Neuronal stem cell (in vitro differentiated cells): Measurements from ENCODE around the gene TMEM138. TPM values are rescaled to one million over a fixed set of nuclear protein-coding genes. Genes with fewer than 3 reads are reported as not detected.

Source experiments
- DNase-seq: peaks from one replicate; pipeline ENCODE4 v3.0.0-alpha.2; 2013; ENCODE audit warnings: low spot score
- H2AFZ ChIP-seq: one replicate; pipeline ENCODE4 v1.6.1; 2013; ENCODE audit warnings: mild to moderate bottlenecking, low read length, inconsistent platforms
- H2AK5ac ChIP-seq: 2 replicates; pipeline ENCODE4 v1.6.1; 2013; ENCODE audit warnings: low read depth, mild to moderate bottlenecking, inconsistent platforms, low read length, moderate library complexity, mixed read lengths
- H2BK120ac ChIP-seq: 2 replicates; pipeline ENCODE4 v1.6.1; 2013; ENCODE audit warnings: low read depth, mild to moderate bottlenecking, inconsistent platforms, low read length, moderate library complexity, mixed read lengths
- H2BK12ac ChIP-seq: one replicate; pipeline ENCODE4 v1.6.1; 2013; ENCODE audit warnings: low read length, inconsistent platforms
- H2BK15ac ChIP-seq: 2 replicates; pipeline ENCODE4 v1.6.1; 2013; ENCODE audit warnings: mild to moderate bottlenecking, low read length, inconsistent platforms, mixed read lengths
- H2BK5ac ChIP-seq: one replicate; pipeline ENCODE4 v1.6.1; 2013; ENCODE audit warnings: inconsistent platforms, mild to moderate bottlenecking, low read length, moderate library complexity
- H3K14ac ChIP-seq: one replicate; pipeline ENCODE4 v1.6.1; 2013; ENCODE audit warnings: low read length, inconsistent platforms
- H3K18ac ChIP-seq: 2 replicates; pipeline ENCODE4 v1.6.1; 2013; ENCODE audit warnings: low read length, inconsistent platforms
- H3K23ac ChIP-seq: 2 replicates; pipeline ENCODE4 v1.6.1; 2013; ENCODE audit warnings: low read depth, mild to moderate bottlenecking, mixed read lengths, low read length, inconsistent platforms; ENCODE audit not compliant: poor library complexity
- H3K27ac ChIP-seq: replicated peaks from 3 replicates; pipeline ENCODE4 v1.5.1; 2013; ENCODE audit warnings: low read length, inconsistent platforms
- H3K27me3 ChIP-seq, 3 experiments: 2 replicates each; pipeline ENCODE4 v1.6.1; 2013; ENCODE audit warnings: low read length in 3 of 3, mild to moderate bottlenecking in 2 of 3, inconsistent platforms in 1 of 3, low read depth in 1 of 3, mixed read lengths in 1 of 3, moderate library complexity in 1 of 3; ENCODE audit not compliant: control insufficient read depth in 3 of 3, insufficient read depth in 3 of 3
- H3K36me3 ChIP-seq, 2 donors: replicated peaks in 1 of 2; 2 replicates each; pipeline ENCODE4 v1.6.1; 2013; ENCODE audit warnings: low read length in 2 of 2; ENCODE audit not compliant: control insufficient read depth in 2 of 2, insufficient read depth in 2 of 2
- H3K4ac ChIP-seq: 2 replicates; pipeline ENCODE4 v1.6.1; 2013; ENCODE audit warnings: inconsistent platforms, mild to moderate bottlenecking, low read length, moderate library complexity
- H3K4me1 ChIP-seq, 2 donors: 1 replicate in 1 of 2; 2 replicates in 1 of 2; pipeline ENCODE4 v1.6.1; 2013; ENCODE audit warnings: low read length in 2 of 2, low read depth in 1 of 2; ENCODE audit not compliant: control insufficient read depth in 2 of 2, insufficient read depth in 1 of 2
- H3K4me2 ChIP-seq: one replicate; pipeline ENCODE4 v1.6.1; 2013; ENCODE audit warnings: mild to moderate bottlenecking, low read length, inconsistent platforms; ENCODE audit not compliant: insufficient read depth, poor library complexity, severe bottlenecking
- H3K4me3 ChIP-seq, 2 donors: 2 replicates each; pipeline ENCODE4 v1.5.1; 2013; ENCODE audit warnings: low read length in 2 of 2, mild to moderate bottlenecking in 2 of 2, inconsistent platforms in 1 of 2, moderate library complexity in 1 of 2
- H3K79me1 ChIP-seq: one replicate; pipeline ENCODE4 v1.6.1; 2013; ENCODE audit warnings: low read depth, mild to moderate bottlenecking, inconsistent platforms, low read length, moderate library complexity
- H3K9ac ChIP-seq: one replicate; pipeline ENCODE4 v1.6.1; 2013; ENCODE audit warnings: mild to moderate bottlenecking, low read depth, low read length, inconsistent platforms; ENCODE audit not compliant: poor library complexity
- H3K9me3 ChIP-seq, 2 donors: replicated peaks in 1 of 2; 2 replicates each; pipeline versions ENCODE3 to v1.6.1; 2013; ENCODE audit warnings: low read length in 2 of 2, mild to moderate bottlenecking in 2 of 2, inconsistent platforms in 1 of 2, low read depth in 1 of 2, mixed read lengths in 1 of 2, moderate library complexity in 1 of 2; ENCODE audit not compliant: control insufficient read depth in 2 of 2, insufficient read depth in 1 of 2
- H4K8ac ChIP-seq: one replicate; pipeline ENCODE4 v1.6.1; 2013; ENCODE audit warnings: low read depth, mild to moderate bottlenecking, inconsistent platforms, low read length, moderate library complexity
- H4K91ac ChIP-seq: one replicate; pipeline ENCODE4 v1.6.1; 2013; ENCODE audit warnings: low read length, low read depth, mild to moderate bottlenecking, inconsistent platforms; ENCODE audit not compliant: poor library complexity
- WGBS, 2 donors: extraction: QIAGEN DNeasy Blood & Tissue Kit; methylation state at CpG; one replicate each; pipeline ENCODE4 v1.1.7; 2013; ENCODE audit warnings: missing lambda C conversion rate in 2 of 2, mixed read lengths in 1 of 2; ENCODE audit not compliant: insufficient read length in 2 of 2, insufficient replicate concordance in 1 of 2; ENCODE audit errors: extremely low coverage in 2 of 2; 5-methylcytosine and 5-hydroxymethylcytosine counted together
- polyA plus RNA-seq, 2 experiments: library from polyadenylated mRNA; stranded (reverse); fragments of 200-250 nt; gene quantifications; one replicate each; pipeline ENCODE4 v1.2.3, GENCODE V29; 2013

Gene TMEM138
- 38.6 TPM for polyA plus RNA-seq (2013, experiment 1 of 2)
- polyA plus RNA-seq (2013, experiment 2 of 2) = 40.8 TPM

- Histone ChIP-seq H3K36me3 (peaks cover 16 to 38% of the 10 kb centered on the region in 2 donors), H3K27ac (peak within 1 kb of the TSS; percentile 100), H4K8ac (peak within 1 kb of the TSS; percentile 99), H2BK15ac (peak within 1 kb of the TSS; percentile 76), H3K4me2 (peak within 1 kb of the TSS; percentile 79), H3K23ac (peak within 1 kb of the TSS; percentile 98), H3K27me3 (no peaks in the 10 kb centered on the region), H2AK5ac (peak within 1 kb of the TSS; percentile 78), H3K14ac (peak within 1 kb of the TSS; percentile 98), H3K18ac (peak within 1 kb of the TSS; percentile 100), H2BK5ac (peak within 1 kb of the TSS; percentile 98), H3K79me1 (peaks cover 4% of the 10 kb centered on the region), H2BK120ac (peak within 1 kb of the TSS; percentile 90), H3K4me1 (peaks cover 2 to 4% of the 10 kb centered on the region in 2 donors), H3K4ac (peak within 1 kb of the TSS; percentile 99), H3K4me3 (peak within 1 kb of the TSS; percentile 94 to 98), H2AFZ (peak within 1 kb of the TSS; percentile 98), H3K9me3 (no peaks in the 10 kb centered on the region), H2BK12ac (no peak within 1 kb of the TSS), H3K9ac (peak within 1 kb of the TSS; percentile 97), H4K91ac (peak within 1 kb of the TSS; percentile 99)
- peak; percentile 87 for DNase-seq
- no CpG with 5 or more reads among the region's 63 CpGs for WGBS, 2 donors
Observed at GRCh38 chr11:61361741-61362541, at the start of gene TMEM138, which contains the start of gene CYB561A3. Gene TMEM138 (plus strand): TSS chr11:61362374. CDS start chr11:61364391, 2,017 bp downstream. Gene CYB561A3 (minus strand): TSS chr11:61361882. CDS start chr11:61356713, 5,169 bp downstream.

DNA sequence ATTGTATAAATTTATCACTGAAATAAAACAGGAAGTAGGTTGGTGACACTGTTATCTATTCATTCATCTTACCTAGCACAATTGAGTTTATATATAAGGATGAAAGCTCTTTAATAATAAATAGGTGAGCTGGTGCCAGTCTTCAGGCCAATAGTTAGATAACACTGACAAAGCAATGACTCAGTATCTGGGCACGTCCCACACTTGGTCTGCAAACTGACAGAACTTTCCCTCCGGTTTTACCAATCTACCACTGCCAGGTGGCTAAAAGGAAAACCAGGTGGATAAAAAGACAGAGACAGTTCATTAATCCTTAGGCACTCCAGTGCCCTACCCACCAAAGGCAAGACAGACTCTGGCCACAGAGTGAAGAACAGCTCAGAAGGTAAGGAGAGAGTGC is 46.9 kb upstream of the TMEM138 start:
- Histone ChIP-seq H4K8ac (no peak overlapping the region), H3K27me3 (no peaks in the 10 kb centered on the region), H3K27ac (no peak overlapping the region), H3K9me3 (no peaks in the 10 kb centered on the region), H3K9ac (no peak overlapping the region), H3K4me1 (no peaks in the 10 kb centered on the region), H4K91ac (no peak overlapping the region), H2BK120ac (no peak overlapping the region), H2BK5ac (no peak overlapping the region), H2AK5ac (no peak overlapping the region), H3K4ac (no peak overlapping the region), H3K14ac (no peak overlapping the region), H3K4me3 (no peak overlapping the region), H2BK12ac (no peak overlapping the region), H3K18ac (no peak overlapping the region), H3K4me2 (no peak overlapping the region), H3K79me1 (peaks cover 4% of the 10 kb centered on the region), H3K23ac (no peak overlapping the region), H2BK15ac (no peak overlapping the region), H3K36me3 (peaks cover 42 to 93% of the 10 kb centered on the region in 2 donors), H2AFZ (no peak overlapping the region)
- no CpG with 5 or more reads among the region's 2 CpGs for WGBS, 2 donors
- DNase-seq = no peak

- H2AFZ ChIP-seq = no peak overlapping the region
- H3K4me1 ChIP-seq = no peaks in the 10 kb centered on the region
- H3K36me3 ChIP-seq = peaks cover 38 to 97% of the 10 kb centered on the region in 2 donors
- H3K4me3 ChIP-seq = no peak overlapping the region
- no peak overlapping the region for H3K27ac ChIP-seq
- DNase-seq = no peak
- no peak overlapping the region for H3K9ac ChIP-seq
- H2BK12ac ChIP-seq = no peak overlapping the region
- no peak overlapping the region for H2AK5ac ChIP-seq
- H3K4me2 ChIP-seq = no peak overlapping the region
- H3K9me3 ChIP-seq = no peaks in the 10 kb centered on the region
- no peak overlapping the region for H3K18ac ChIP-seq
- peaks cover 3% of the 10 kb centered on the region for H3K79me1 ChIP-seq
- H4K91ac ChIP-seq = no peak overlapping the region
- no peak overlapping the region for H3K14ac ChIP-seq
- no peak overlapping the region for H2BK15ac ChIP-seq
- no peak overlapping the region for H2BK120ac ChIP-seq
- H3K23ac ChIP-seq = no peak overlapping the region
- no peaks in the 10 kb centered on the region for H3K27me3 ChIP-seq
- no peak overlapping the region for H4K8ac ChIP-seq
- WGBS, 2 donors = no CpG with 5 or more reads among the region's 2 CpGs
- H3K4ac ChIP-seq = no peak overlapping the region
- H2BK5ac ChIP-seq = no peak overlapping the region
Observed at GRCh38 chr11:61325649-61326414, 36.3 kb upstream of the TMEM138 start.

GRCh38 chr11:61327669-61328071 is 34.5 kb upstream of the TMEM138 start:
- H2BK5ac ChIP-seq = no peak overlapping the region
- no peak for DNase-seq

More at GRCh38 chr11:61327669-61328071, 34.5 kb upstream of the TMEM138 start:
- no peak overlapping the region for H3K18ac ChIP-seq
- no peaks in the 10 kb centered on the region for H3K9me3 ChIP-seq
- H3K4me1 ChIP-seq = peaks cover 4 to 5% of the 10 kb centered on the region in 2 donors
- no peak overlapping the region for H2AK5ac ChIP-seq
- H3K27me3 ChIP-seq = no peaks in the 10 kb centered on the region
- H3K4ac ChIP-seq = no peak overlapping the region
- no peak overlapping the region for H2BK120ac ChIP-seq
- no peak overlapping the region for H2BK12ac ChIP-seq
- no peak overlapping the region for H3K23ac ChIP-seq
- no peak overlapping the region for H4K8ac ChIP-seq
- no peak overlapping the region for H3K9ac ChIP-seq
- no peak overlapping the region for H4K91ac ChIP-seq
- no peak overlapping the region for H2BK15ac ChIP-seq
- no peak overlapping the region for H3K4me3 ChIP-seq
- no peak overlapping the region for H3K27ac ChIP-seq
- H3K14ac ChIP-seq = no peak overlapping the region
- H3K79me1 ChIP-seq = peaks cover 10% of the 10 kb centered on the region
- peaks cover 25 to 85% of the 10 kb centered on the region in 2 donors for H3K36me3 ChIP-seq
- no peak overlapping the region for H2AFZ ChIP-seq
- no peak overlapping the region for H3K4me2 ChIP-seq
